Measurements from ENCODE around the gene MZT2B.
"Not testable (repeated sequence)": the region's sequence is repeated elsewhere in the genome, so short reads cannot be mapped to it uniquely, and the experiment has no call there.

DNA sequence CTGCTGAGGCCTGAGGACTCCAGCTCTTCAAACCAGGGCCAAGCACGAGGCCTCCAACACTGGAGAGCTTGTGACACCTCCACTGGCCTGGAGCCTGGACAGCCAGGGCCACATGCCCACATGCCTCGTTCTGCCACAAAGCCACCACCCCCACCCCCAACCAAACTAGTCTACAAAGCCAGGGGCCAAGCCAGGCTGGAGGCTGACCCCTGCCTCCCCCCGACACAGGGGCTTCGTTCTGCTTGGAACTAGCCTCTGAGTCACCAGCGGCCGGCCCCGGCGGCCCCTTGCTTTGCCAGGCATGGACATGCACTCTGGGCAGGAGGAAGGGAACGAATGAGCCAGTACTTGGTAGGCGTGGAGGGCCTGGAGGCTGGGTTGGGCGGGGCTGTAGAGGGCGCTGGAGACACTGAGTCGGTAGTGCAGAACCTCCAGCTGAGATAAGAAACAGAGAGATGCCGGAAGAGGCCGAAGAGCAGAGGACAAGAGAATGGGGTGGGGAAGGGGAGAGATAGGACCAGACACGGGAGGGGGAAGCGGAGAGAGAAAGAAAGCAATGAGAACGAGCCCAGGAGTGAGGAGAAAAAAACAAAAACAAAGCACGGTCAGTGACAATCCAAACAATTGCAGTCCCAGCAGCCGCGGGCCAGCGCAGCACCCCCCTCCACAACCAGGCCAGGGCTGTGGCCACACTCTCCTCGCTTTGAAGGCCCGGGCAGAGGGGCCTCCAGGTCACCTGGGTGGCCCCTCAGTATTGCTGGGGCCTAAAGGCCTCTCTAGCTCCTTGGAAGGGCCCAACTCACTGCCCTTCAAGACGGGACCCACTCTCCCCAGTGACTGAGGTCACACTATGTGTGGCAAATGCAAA lies 21.0 kb upstream of the MZT2B start:
- TF ChIP-seq CTCF, POLR2A (IDR thresholded peaks at IDR 0.05): not testable (repeated sequence)
